Measurements from ENCODE around the gene MYRIP. TPM values are rescaled to one million over a fixed set of nuclear protein-coding genes. Genes with fewer than 3 reads are reported as not detected.

The MYRIP gene
- total and polyA plus RNA-seq, 2 experiments from 2014 or later, result 1.5 to 1.8 TPM

- no peaks in the 10 kb centered on the region for H3K4me1 Mint-ChIP-seq
- no peak overlapping the region for H3K4me3 ChIP-seq
- no peaks in the 10 kb centered on the region for H3F3A ChIP-seq (replicated peaks; ENCODE audit: low read depth)
- no peak for DNase-seq (ENCODE audit: low spot score)
- H3K79me2 ChIP-seq (replicated peaks; ENCODE audit: insufficient read depth), result no peaks in the 10 kb centered on the region
- no peak overlapping the region for H3K4me3 Mint-ChIP-seq
- no peak overlapping the region for H3K4me2 ChIP-seq
- no peaks in the 10 kb centered on the region for H3K27me3 ChIP-seq (ENCODE audit: insufficient read depth)
- no peak overlapping the region for H3K27ac ChIP-seq (ENCODE audit: low read depth)
- H3K36me3 ChIP-seq (ENCODE audit: insufficient read depth), result no peaks in the 10 kb centered on the region
- H3K9me3 Mint-ChIP-seq, result peaks cover 38% of the 10 kb centered on the region
- no peak for ATAC-seq
- no peaks in the 10 kb centered on the region for H3K4me1 ChIP-seq (ENCODE audit: insufficient read depth)
- H3K36me3 Mint-ChIP-seq (ENCODE audit: low read depth), result peaks cover 30% of the 10 kb centered on the region
- H3K9me2 ChIP-seq (ENCODE audit: insufficient read depth), result no peaks in the 10 kb centered on the region
- H3K27ac Mint-ChIP-seq, result no peak overlapping the region
- no peak for TF ChIP-seq JUNB (IDR thresholded peaks at IDR 0.05; ENCODE audit: unreplicated experiment)
- no peak for TF ChIP-seq ZNF114 (CRISPR knock-in tag; IDR thresholded peaks at IDR 0.05)
- TF ChIP-seq ETS1 (IDR thresholded peaks at IDR 0.05), result no peak
- no peak for TF ChIP-seq CTCF (conservative IDR thresholded peaks at IDR 0.05; ENCODE audit: low read depth in 2 of 2)
- TF ChIP-seq POLR2AphosphoS5 (IDR thresholded peaks at IDR 0.05; ENCODE audit: low read depth), result no peak
- TF ChIP-seq, protein P1, sequence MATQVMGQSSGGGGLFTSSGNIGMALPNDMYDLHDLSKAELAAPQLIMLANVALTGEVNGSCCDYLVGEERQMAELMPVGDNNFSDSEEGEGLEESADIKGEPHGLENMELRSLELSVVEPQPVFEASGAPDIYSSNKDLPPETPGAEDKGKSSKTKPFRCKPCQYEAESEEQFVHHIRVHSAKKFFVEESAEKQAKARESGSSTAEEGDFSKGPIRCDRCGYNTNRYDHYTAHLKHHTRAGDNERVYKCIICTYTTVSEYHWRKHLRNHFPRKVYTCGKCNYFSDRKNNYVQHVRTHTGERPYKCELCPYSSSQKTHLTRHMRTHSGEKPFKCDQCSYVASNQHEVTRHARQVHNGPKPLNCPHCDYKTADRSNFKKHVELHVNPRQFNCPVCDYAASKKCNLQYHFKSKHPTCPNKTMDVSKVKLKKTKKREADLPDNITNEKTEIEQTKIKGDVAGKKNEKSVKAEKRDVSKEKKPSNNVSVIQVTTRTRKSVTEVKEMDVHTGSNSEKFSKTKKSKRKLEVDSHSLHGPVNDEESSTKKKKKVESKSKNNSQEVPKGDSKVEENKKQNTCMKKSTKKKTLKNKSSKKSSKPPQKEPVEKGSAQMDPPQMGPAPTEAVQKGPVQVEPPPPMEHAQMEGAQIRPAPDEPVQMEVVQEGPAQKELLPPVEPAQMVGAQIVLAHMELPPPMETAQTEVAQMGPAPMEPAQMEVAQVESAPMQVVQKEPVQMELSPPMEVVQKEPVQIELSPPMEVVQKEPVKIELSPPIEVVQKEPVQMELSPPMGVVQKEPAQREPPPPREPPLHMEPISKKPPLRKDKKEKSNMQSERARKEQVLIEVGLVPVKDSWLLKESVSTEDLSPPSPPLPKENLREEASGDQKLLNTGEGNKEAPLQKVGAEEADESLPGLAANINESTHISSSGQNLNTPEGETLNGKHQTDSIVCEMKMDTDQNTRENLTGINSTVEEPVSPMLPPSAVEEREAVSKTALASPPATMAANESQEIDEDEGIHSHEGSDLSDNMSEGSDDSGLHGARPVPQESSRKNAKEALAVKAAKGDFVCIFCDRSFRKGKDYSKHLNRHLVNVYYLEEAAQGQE (IDR thresholded peaks at IDR 0.05; ENCODE audit: unreplicated experiment), result no peak
- TF ChIP-seq EZH2phosphoT487 (IDR thresholded peaks at IDR 0.05; ENCODE audit: unreplicated experiment), result no peak
- no peak for TF ChIP-seq STAT1 (IDR thresholded peaks at IDR 0.05; ENCODE audit: unreplicated experiment)
- TF ChIP-seq CREB1 (CRISPR knock-in tag; IDR thresholded peaks at IDR 0.05; ENCODE audit: low read depth), result no peak
- TF ChIP-seq, protein P2, sequence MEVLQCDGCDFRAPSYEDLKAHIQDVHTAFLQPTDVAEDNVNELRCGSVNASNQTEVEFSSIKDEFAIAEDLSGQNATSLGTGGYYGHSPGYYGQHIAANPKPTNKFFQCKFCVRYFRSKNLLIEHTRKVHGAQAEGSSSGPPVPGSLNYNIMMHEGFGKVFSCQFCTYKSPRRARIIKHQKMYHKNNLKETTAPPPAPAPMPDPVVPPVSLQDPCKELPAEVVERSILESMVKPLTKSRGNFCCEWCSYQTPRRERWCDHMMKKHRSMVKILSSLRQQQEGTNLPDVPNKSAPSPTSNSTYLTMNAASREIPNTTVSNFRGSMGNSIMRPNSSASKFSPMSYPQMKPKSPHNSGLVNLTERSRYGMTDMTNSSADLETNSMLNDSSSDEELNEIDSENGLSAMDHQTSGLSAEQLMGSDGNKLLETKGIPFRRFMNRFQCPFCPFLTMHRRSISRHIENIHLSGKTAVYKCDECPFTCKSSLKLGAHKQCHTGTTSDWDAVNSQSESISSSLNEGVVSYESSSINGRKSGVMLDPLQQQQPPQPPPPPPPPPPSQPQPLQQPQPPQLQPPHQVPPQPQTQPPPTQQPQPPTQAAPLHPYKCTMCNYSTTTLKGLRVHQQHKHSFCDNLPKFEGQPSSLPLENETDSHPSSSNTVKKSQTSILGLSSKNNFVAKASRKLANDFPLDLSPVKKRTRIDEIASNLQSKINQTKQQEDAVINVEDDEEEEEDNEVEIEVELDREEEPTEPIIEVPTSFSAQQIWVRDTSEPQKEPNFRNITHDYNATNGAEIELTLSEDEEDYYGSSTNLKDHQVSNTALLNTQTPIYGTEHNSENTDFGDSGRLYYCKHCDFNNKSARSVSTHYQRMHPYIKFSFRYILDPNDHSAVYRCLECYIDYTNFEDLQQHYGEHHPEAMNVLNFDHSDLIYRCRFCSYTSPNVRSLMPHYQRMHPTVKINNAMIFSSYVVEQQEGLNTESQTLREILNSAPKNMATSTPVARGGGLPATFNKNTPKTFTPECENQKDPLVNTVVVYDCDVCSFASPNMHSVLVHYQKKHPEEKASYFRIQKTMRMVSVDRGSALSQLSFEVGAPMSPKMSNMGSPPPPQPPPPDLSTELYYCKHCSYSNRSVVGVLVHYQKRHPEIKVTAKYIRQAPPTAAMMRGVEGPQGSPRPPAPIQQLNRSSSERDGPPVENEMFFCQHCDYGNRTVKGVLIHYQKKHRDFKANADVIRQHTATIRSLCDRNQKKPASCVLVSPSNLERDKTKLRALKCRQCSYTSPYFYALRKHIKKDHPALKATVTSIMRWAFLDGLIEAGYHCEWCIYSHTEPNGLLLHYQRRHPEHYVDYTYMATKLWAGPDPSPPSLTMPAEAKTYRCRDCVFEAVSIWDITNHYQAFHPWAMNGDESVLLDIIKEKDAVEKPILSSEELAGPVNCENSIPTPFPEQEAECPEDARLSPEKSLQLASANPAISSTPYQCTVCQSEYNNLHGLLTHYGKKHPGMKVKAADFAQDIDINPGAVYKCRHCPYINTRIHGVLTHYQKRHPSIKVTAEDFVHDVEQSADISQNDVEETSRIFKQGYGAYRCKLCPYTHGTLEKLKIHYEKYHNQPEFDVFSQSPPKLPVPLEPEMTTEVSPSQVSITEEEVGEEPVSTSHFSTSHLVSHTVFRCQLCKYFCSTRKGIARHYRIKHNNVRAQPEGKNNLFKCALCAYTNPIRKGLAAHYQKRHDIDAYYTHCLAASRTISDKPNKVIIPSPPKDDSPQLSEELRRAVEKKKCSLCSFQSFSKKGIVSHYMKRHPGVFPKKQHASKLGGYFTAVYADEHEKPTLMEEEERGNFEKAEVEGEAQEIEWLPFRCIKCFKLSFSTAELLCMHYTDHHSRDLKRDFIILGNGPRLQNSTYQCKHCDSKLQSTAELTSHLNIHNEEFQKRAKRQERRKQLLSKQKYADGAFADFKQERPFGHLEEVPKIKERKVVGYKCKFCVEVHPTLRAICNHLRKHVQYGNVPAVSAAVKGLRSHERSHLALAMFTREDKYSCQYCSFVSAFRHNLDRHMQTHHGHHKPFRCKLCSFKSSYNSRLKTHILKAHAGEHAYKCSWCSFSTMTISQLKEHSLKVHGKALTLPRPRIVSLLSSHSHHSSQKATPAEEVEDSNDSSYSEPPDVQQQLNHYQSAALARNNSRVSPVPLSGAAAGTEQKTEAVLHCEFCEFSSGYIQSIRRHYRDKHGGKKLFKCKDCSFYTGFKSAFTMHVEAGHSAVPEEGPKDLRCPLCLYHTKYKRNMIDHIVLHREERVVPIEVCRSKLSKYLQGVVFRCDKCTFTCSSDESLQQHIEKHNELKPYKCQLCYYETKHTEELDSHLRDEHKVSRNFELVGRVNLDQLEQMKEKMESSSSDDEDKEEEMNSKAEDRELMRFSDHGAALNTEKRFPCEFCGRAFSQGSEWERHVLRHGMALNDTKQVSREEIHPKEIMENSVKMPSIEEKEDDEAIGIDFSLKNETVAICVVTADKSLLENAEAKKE (CRISPR knock-in tag; IDR thresholded peaks at IDR 0.05), result no peak
- TF ChIP-seq NANOG (IDR thresholded peaks at IDR 0.05; ENCODE audit: borderline replicate concordance), result no peak
- no peak for TF ChIP-seq EZH2 (IDR thresholded peaks at IDR 0.05; ENCODE audit: low read depth, unreplicated experiment)
- no peak for TF ChIP-seq ZNF331 (CRISPR knock-in tag; IDR thresholded peaks at IDR 0.05; ENCODE audit: low read depth)
- H4K20me1 ChIP-seq (replicated peaks; ENCODE audit: insufficient read depth), result no peaks in the 10 kb centered on the region
- no peak overlapping the region for H2AFZ ChIP-seq
- peaks cover 2% of the 10 kb centered on the region for H3K27me3 Mint-ChIP-seq (ENCODE audit: insufficient read depth, low read depth, poor library complexity)
Observed at GRCh38 chr3:40137591-40138295, 328.3 kb downstream of the MYRIP start.
